ENCODE data around the gene E2F6. TPM values are rescaled to one million over a fixed set of nuclear protein-coding genes. Genes with fewer than 3 reads are reported as not detected.

E2F6 gene
- total RNA-seq, 2 experiments from 2014 or later, result 8.2 to 8.4 TPM

- H3K4me3 Mint-ChIP-seq, result no peak overlapping the region
- CTCF ChIA-PET, result interaction anchor here (0.9 kb wide), 1 partner anchor 12 kb away, joined by 3 read pairs; no protein-coding TSS in a partner anchor
These were observed 37.5 kb upstream of the E2F6 start for GRCh38 chr2:11503354-11503927.

GRCh38 chr2:11502740-11503292 lies 36.9 kb upstream of the E2F6 start:
- ATAC-seq (no peak), DNase-seq (no peak)
- Mint-ChIP-seq H3K27me3 (ENCODE audit: low read depth) (peaks cover 3% of the 10 kb centered on the region), H3K27ac (no peak overlapping the region), H3K36me3 (ENCODE audit: low read depth) (no peaks in the 10 kb centered on the region), H3K4me1 (ENCODE audit: low read depth) (peaks cover 8% of the 10 kb centered on the region), H3K4me3 (no peak overlapping the region), H3K9me3 (ENCODE audit: insufficient read depth) (no peaks in the 10 kb centered on the region)
- ChIA-PET CTCF (interaction anchor here (0.9 kb wide), 1 partner anchor 13 kb away, joined by 3 read pairs; no protein-coding TSS in a partner anchor), POLR2A (no interaction called here)

More at GRCh38 chr2:11503354-11503927, 37.5 kb upstream of the E2F6 start:
- DNase-seq, result no peak
- POLR2A ChIA-PET, result no interaction called here
- no peak overlapping the region for H3K27ac Mint-ChIP-seq
- ATAC-seq, result no peak
- no peaks in the 10 kb centered on the region for H3K9me3 Mint-ChIP-seq (ENCODE audit: insufficient read depth)
- H3K36me3 Mint-ChIP-seq (ENCODE audit: low read depth), result no peaks in the 10 kb centered on the region
- H3K4me1 Mint-ChIP-seq (ENCODE audit: low read depth), result peaks cover 8% of the 10 kb centered on the region
- H3K27me3 Mint-ChIP-seq (ENCODE audit: low read depth), result peaks cover 3% of the 10 kb centered on the region

- POLR2A ChIA-PET, result no interaction called here
- Mint-ChIP-seq H3K27me3 (ENCODE audit: low read depth) (peaks cover 3% of the 10 kb centered on the region), H3K27ac (no peak overlapping the region), H3K9me3 (ENCODE audit: insufficient read depth) (no peaks in the 10 kb centered on the region), H3K4me3 (no peak overlapping the region), H3K36me3 (ENCODE audit: low read depth) (no peaks in the 10 kb centered on the region), H3K4me1 (ENCODE audit: low read depth) (peaks cover 8% of the 10 kb centered on the region)
- ATAC-seq (no peak), DNase-seq (no peak)
- CTCF ChIA-PET, result interaction anchor here (1.1 to 1.8 kb wide), 2 partner anchors 81 to 84 kb away, joined by 4 to 6 read pairs; no protein-coding TSS in a partner anchor
These were observed 34.8 kb upstream of the E2F6 start for GRCh38 chr2:11500702-11501303.

GRCh38 chr2:11499081-11499743 lies 33.3 kb upstream of the E2F6 start:
- POLR2A ChIA-PET, result interaction anchor here (0.6 kb wide), 1 partner anchor 704 kb away, joined by 3 read pairs; no protein-coding TSS in a partner anchor
- DNase-seq, result no peak
- no peaks in the 10 kb centered on the region for H3K9me3 Mint-ChIP-seq (ENCODE audit: insufficient read depth)

GRCh38 chr2:11498543-11499034 lies 32.6 kb upstream of the E2F6 start:
- CTCF ChIA-PET, result no interaction called here
- no peak overlapping the region for H3K4me3 Mint-ChIP-seq
- H3K27ac Mint-ChIP-seq, result no peak overlapping the region
- POLR2A ChIA-PET, result interaction anchor here (1.0 kb wide), 1 partner anchor 29 kb away, joined by 3 read pairs; no protein-coding TSS in a partner anchor
- DNase-seq (no peak), ATAC-seq (no peak)
- no peaks in the 10 kb centered on the region for H3K36me3 Mint-ChIP-seq (ENCODE audit: low read depth)
- peaks cover 8% of the 10 kb centered on the region for H3K4me1 Mint-ChIP-seq (ENCODE audit: low read depth)
- no peaks in the 10 kb centered on the region for H3K9me3 Mint-ChIP-seq (ENCODE audit: insufficient read depth)
- peaks cover 6% of the 10 kb centered on the region for H3K27me3 Mint-ChIP-seq (ENCODE audit: low read depth)

More at GRCh38 chr2:11499081-11499743, 33.3 kb upstream of the E2F6 start:
- Mint-ChIP-seq H3K4me1 (ENCODE audit: low read depth) (peaks cover 8% of the 10 kb centered on the region), H3K36me3 (ENCODE audit: low read depth) (no peaks in the 10 kb centered on the region), H3K27ac (no peak overlapping the region), H3K27me3 (ENCODE audit: low read depth) (peaks cover 3% of the 10 kb centered on the region), H3K4me3 (no peak overlapping the region)
- no peak for ATAC-seq
- CTCF ChIA-PET, result no interaction called here

GRCh38 chr2:11495844-11496681 lies 30.1 kb upstream of the E2F6 start:
- H3K27me3 Mint-ChIP-seq (ENCODE audit: low read depth), result peaks cover 9% of the 10 kb centered on the region
- H3K27ac Mint-ChIP-seq, result no peak overlapping the region
- ATAC-seq, result no peak
- CTCF ChIA-PET, result interaction anchor here (2.1 to 2.6 kb wide), 2 partner anchors 18 to 86 kb away, joined by 6 to 7 read pairs; no protein-coding TSS in a partner anchor
- no peaks in the 10 kb centered on the region for H3K9me3 Mint-ChIP-seq (ENCODE audit: insufficient read depth)
- H3K4me1 Mint-ChIP-seq (ENCODE audit: low read depth), result peaks cover 7% of the 10 kb centered on the region
- no peak overlapping the region for H3K4me3 Mint-ChIP-seq
- DNase-seq, result no peak
- H3K36me3 Mint-ChIP-seq (ENCODE audit: low read depth), result no peaks in the 10 kb centered on the region
- POLR2A ChIA-PET, result no interaction called here

- POLR2A ChIA-PET, result no interaction called here
- no peak overlapping the region for H3K27ac Mint-ChIP-seq
- H3K4me3 Mint-ChIP-seq, result no peak overlapping the region
- CTCF ChIA-PET, result interaction anchor here (2.6 kb wide), 1 partner anchor 88 kb away, joined by 7 read pairs; no protein-coding TSS in a partner anchor
- no peak for ATAC-seq
- no peaks in the 10 kb centered on the region for H3K4me1 Mint-ChIP-seq (ENCODE audit: low read depth)
- no peaks in the 10 kb centered on the region for H3K9me3 Mint-ChIP-seq (ENCODE audit: insufficient read depth)
- no peak for DNase-seq
- H3K27me3 Mint-ChIP-seq (ENCODE audit: low read depth), result peaks cover 9% of the 10 kb centered on the region
- no peaks in the 10 kb centered on the region for H3K36me3 Mint-ChIP-seq (ENCODE audit: low read depth)
These were observed 28.3 kb upstream of the E2F6 start for GRCh38 chr2:11494310-11494709.

- H3K27me3 Mint-ChIP-seq (ENCODE audit: low read depth), result peaks cover 9% of the 10 kb centered on the region
- ChIA-PET CTCF (no interaction called here), POLR2A (no interaction called here)
- ATAC-seq (no peak), DNase-seq (no peak)
- no peaks in the 10 kb centered on the region for H3K4me1 Mint-ChIP-seq (ENCODE audit: low read depth)
- no peak overlapping the region for H3K4me3 Mint-ChIP-seq
- no peak overlapping the region for H3K27ac Mint-ChIP-seq
- no peaks in the 10 kb centered on the region for H3K36me3 Mint-ChIP-seq (ENCODE audit: low read depth)
- H3K9me3 Mint-ChIP-seq (ENCODE audit: insufficient read depth), result no peaks in the 10 kb centered on the region
These were observed 27.3 kb upstream of the E2F6 start for GRCh38 chr2:11493282-11493681.

- Mint-ChIP-seq H3K36me3 (ENCODE audit: low read depth) (no peaks in the 10 kb centered on the region), H3K4me3 (no peak overlapping the region), H3K27ac (no peak overlapping the region), H3K9me3 (ENCODE audit: insufficient read depth) (no peaks in the 10 kb centered on the region), H3K4me1 (ENCODE audit: low read depth) (no peaks in the 10 kb centered on the region), H3K27me3 (ENCODE audit: low read depth) (peaks cover 9% of the 10 kb centered on the region)
- CTCF ChIA-PET, result no interaction called here
- no peak for DNase-seq
- POLR2A ChIA-PET, result no interaction called here
- ATAC-seq, result no peak
These were observed 26.8 kb upstream of the E2F6 start for GRCh38 chr2:11492720-11493119.

- no peak for DNase-seq
- no peak for ATAC-seq
- Mint-ChIP-seq H3K27ac (no peak overlapping the region), H3K4me3 (no peak overlapping the region), H3K9me3 (ENCODE audit: insufficient read depth) (no peaks in the 10 kb centered on the region), H3K27me3 (ENCODE audit: low read depth) (peaks cover 13% of the 10 kb centered on the region), H3K4me1 (ENCODE audit: low read depth) (no peaks in the 10 kb centered on the region), H3K36me3 (ENCODE audit: low read depth) (no peaks in the 10 kb centered on the region)
- POLR2A ChIA-PET, result no interaction called here
- CTCF ChIA-PET, result no interaction called here
These were observed 26.3 kb upstream of the E2F6 start for GRCh38 chr2:11492244-11492643.

- CTCF ChIA-PET, result interaction anchor here (1.0 kb wide), 1 partner anchor 12 kb away, joined by 3 read pairs; no protein-coding TSS in a partner anchor
- H3K4me3 Mint-ChIP-seq, result no peak overlapping the region
- H3K36me3 Mint-ChIP-seq (ENCODE audit: low read depth), result no peaks in the 10 kb centered on the region
- POLR2A ChIA-PET, result no interaction called here
- ATAC-seq (no peak), DNase-seq (no peak)
- no peak overlapping the region for H3K27ac Mint-ChIP-seq
- H3K4me1 Mint-ChIP-seq (ENCODE audit: low read depth), result no peaks in the 10 kb centered on the region
- H3K27me3 Mint-ChIP-seq (ENCODE audit: low read depth), result peaks cover 15% of the 10 kb centered on the region
- no peaks in the 10 kb centered on the region for H3K9me3 Mint-ChIP-seq (ENCODE audit: insufficient read depth)
These were observed 25.5 kb upstream of the E2F6 start for GRCh38 chr2:11491348-11491933.
